ENCODE data around the gene CWC22. TPM values are rescaled to one million over a fixed set of nuclear protein-coding genes. Genes with fewer than 3 reads are reported as not detected.

The CWC22 gene
- total and polyA plus RNA-seq, 2 of the 8 experiments (the other 6 are each of a cell fraction or from before 2014, with no cell fraction given): 3.7 to 34.0 TPM

GRCh38 chr2:179939259-179939658 lies 67.8 kb downstream of the CWC22 start:
- no peak for DNase-seq (ENCODE audit: low read depth in 1 of 2, low spot score in 2 of 2)
- Histone ChIP-seq H3K14ac (ENCODE audit: insufficient read length) (no peak overlapping the region), H3K4me1 (replicated peaks in 1 of 4; ENCODE audit: control insufficient read depth in 3 of 4, insufficient read depth in 4 of 4, low read length in 3 of 4) (peaks cover 0 to 2% (median 0%) of the 10 kb centered on the region in 4 experiments; a peak in 1 of 7 replicates), H2AFZ (ENCODE audit: low read length) (no peak overlapping the region), H3K4ac (replicated peaks; ENCODE audit: insufficient read length, low read depth, low read length) (no peak overlapping the region), H3K4me2 (ENCODE audit: insufficient read depth in 1 of 2, low read depth in 2 of 2, low read length in 2 of 2) (no peak overlapping the region), H3K23me2 (ENCODE audit: low read depth, low read length) (no peaks in the 10 kb centered on the region), H2BK120ac (replicated peaks; ENCODE audit: low read depth, low read length) (no peak overlapping the region), H3K79me2 (ENCODE audit: control insufficient read depth in 1 of 2, insufficient read depth in 2 of 2, low read length in 2 of 2) (no peaks in the 10 kb centered on the region), H4K8ac (ENCODE audit: extremely low read depth, insufficient read depth, low read length) (no peak overlapping the region), H3K4me3 (ENCODE audit: extremely low read depth in 1 of 4, insufficient read depth in 2 of 4, low read depth in 3 of 4, low read length in 4 of 4) (no peak overlapping the region), H2AK5ac (ENCODE audit: low read depth, low read length) (no peak overlapping the region), H3K36me3 (ENCODE audit: control insufficient read depth in 2 of 4, insufficient read depth in 4 of 4, low read length in 3 of 4) (peaks cover 0 to 5% (median 0%) of the 10 kb centered on the region in 4 experiments; a peak in 2 of 8 replicates), H2BK5ac (ENCODE audit: low read depth, low read length) (no peak overlapping the region), H3K79me1 (ENCODE audit: low read depth, low read length) (no peaks in the 10 kb centered on the region), H4K20me1 (replicated peaks in 1 of 2; ENCODE audit: control insufficient read depth in 1 of 2, insufficient read depth in 2 of 2, low read length in 2 of 2) (no peaks in the 10 kb centered on the region), H3K27me3 (replicated peaks in 1 of 4; ENCODE audit: control insufficient read depth in 3 of 4, extremely low read depth in 1 of 4, insufficient read depth in 3 of 4, low read length in 3 of 4) (peaks cover 0 to 2% (median 0%) of the 10 kb centered on the region in 4 experiments; a peak in 1 of 7 replicates), H3K9ac (replicated peaks in 1 of 4; ENCODE audit: extremely low read depth in 1 of 4, low read depth in 3 of 4, low read length in 3 of 4) (no peak overlapping the region), H2BK12ac (ENCODE audit: low read depth, low read length) (no peak overlapping the region), H3K56ac (replicated peaks; ENCODE audit: insufficient read length, low read depth, low read length) (no peak overlapping the region), H2BK15ac (ENCODE audit: low read length) (no peak overlapping the region), H4K5ac (ENCODE audit: insufficient read length, low read depth, low read length) (no peak overlapping the region), H3K18ac (ENCODE audit: extremely low read depth, low read length) (no peak overlapping the region), H4K91ac (replicated peaks; ENCODE audit: insufficient read length, low read length) (no peak overlapping the region), H3K23ac (ENCODE audit: insufficient read length) (no peak overlapping the region), H3K9me3 (ENCODE audit: insufficient read depth in 2 of 2, low read depth in 1 of 2, low read length in 1 of 2) (no peaks in the 10 kb centered on the region), H3K27ac (ENCODE audit: low read depth, low read length) (no peak overlapping the region), H2BK20ac (ENCODE audit: low read length) (no peak overlapping the region)
- TF ChIP-seq E2F6 (IDR thresholded peaks at IDR 0.05) (no peak), POLR2A (IDR thresholded peaks at IDR 0.05; ENCODE audit: control extremely low read depth in 1 of 2, low read depth in 2 of 2, low read length in 2 of 2) (no peak), HDAC6 (IDR thresholded peaks at IDR 0.05; ENCODE audit: low read depth, low read length) (no peak)
- POLR2A ChIA-PET (ENCODE audit: partially characterized antibody): interaction anchor here (1.1 kb wide), 1 partner anchor 41 kb away, joined by 3 read pairs; no protein-coding TSS in a partner anchor
- 83% methylated on average over 5 of the region's 5 CpGs; no CpG with 5 or more reads in 1 of the 2 experiments for WGBS, 2 experiments (ENCODE audit: extremely low coverage in 1 of 2, insufficient coverage in 1 of 2, insufficient read length in 1 of 2, insufficient replicate concordance in 2 of 2, low coverage in 1 of 2, low lambda C conversion rate in 2 of 2, missing lambda C conversion rate in 1 of 2)
- FAIRE-seq: no peak
- CTCF ChIA-PET (ENCODE audit: partially characterized antibody): interaction anchor here (1.1 to 7.0 kb wide), 5 partner anchors 9 to 517 kb away, joined by 3 to 72 read pairs (median 23); no protein-coding TSS in a partner anchor

All from H1 (cell line).